HepG2 (cell line): ENCODE measurements around the gene FERMT2. TPM values are rescaled to one million over a fixed set of nuclear protein-coding genes. Genes with fewer than 3 reads are reported as not detected.
A peak's percentile ranks its signal among the peaks of the same experiment; 100 is the strongest.
"Not testable (repeated sequence)": the region's sequence is repeated elsewhere in the genome, so short reads cannot be mapped to it uniquely, and the experiment has no call there.

ENCODE experiments used
- ATAC-seq: fragments of 200-7000 bp; cut with Tn5 transposase; 3 replicates; pipeline ENCODE4 v1.9.1; 2020; ENCODE audit warnings: mild to moderate bottlenecking, moderate library complexity
- BruUV-seq: library from RNA; stranded (reverse); fragments of 400-500 nt; replicated peaks from 2 replicates; lab custom pipeline; 2021; lab: Mats Ljungman, UMichigan
- CTCF ChIA-PET: fragments of 300-600 bp; formaldehyde crosslinking; extraction: SDS; loops from one replicate; lab custom pipeline; 2021; ENCODE audit warnings: low total read pairs, inconsistent platforms, low intra/inter-chr PET ratio; lab: Yijun Ruan, JAX
- POLR2A ChIA-PET: fragments of 350-600 bp; sonication (Branson Sonifier 250); formaldehyde crosslinking; loops from one replicate; lab custom pipeline; 2020; ENCODE audit warnings: antibody characterized with exemption, inconsistent platforms; lab: Yijun Ruan, JAX
- DNase-seq: peaks from one replicate; pipeline ENCODE4 v3.0.0-alpha.2; 2015; ENCODE audit warnings: low spot score
- FAIRE-seq: peaks from 3 replicates; lab custom pipeline; 2011; peaks lifted over from hg19 to GRCh38; lab: Jason Lieb, UNC
- H2AFZ ChIP-seq: one replicate; pipeline ENCODE4 v1.6.1; 2011; ENCODE audit warnings: low read length, inconsistent platforms
- H3K27ac ChIP-seq: fragments of 300-600 bp; 3 replicates; pipeline ENCODE4 v1.8.0; 2011; ENCODE audit warnings: mixed run types, mild to moderate bottlenecking, mixed read lengths, low read length, inconsistent platforms; ENCODE audit not compliant: insufficient read depth; ENCODE audit errors: extremely low read length
- H3K27me3 ChIP-seq, 2 experiments: fragments of 200-600 bp in 1 of 2; 2 replicates in 1 of 2; 3 replicates in 1 of 2; pipeline versions ENCODE4 v1.6.0 to v1.8.0; 2011; ENCODE audit warnings: low read length in 2 of 2, mild to moderate bottlenecking in 2 of 2, moderate library complexity in 2 of 2, inconsistent platforms in 1 of 2; ENCODE audit not compliant: insufficient read depth in 2 of 2, control insufficient read depth in 1 of 2
- H3K36me3 ChIP-seq, 2 experiments: fragments of 200-600 bp in 1 of 2; replicated peaks in 1 of 2; 2 replicates in 1 of 2; 3 replicates in 1 of 2; pipeline versions ENCODE4 v1.5.1 to v1.8.0; 2011; ENCODE audit warnings: low read length in 2 of 2, inconsistent platforms in 1 of 2; ENCODE audit not compliant: insufficient read depth in 2 of 2, control insufficient read depth in 1 of 2
- H3K4me1 ChIP-seq: 2 replicates; pipeline ENCODE4 v1.5.1; 2012; ENCODE audit warnings: low read length, inconsistent platforms; ENCODE audit not compliant: insufficient read depth
- H3K4me2 ChIP-seq: 2 replicates; pipeline ENCODE4 v1.6.0; 2011; ENCODE audit warnings: low read depth, low read length, inconsistent platforms
- H3K4me3 ChIP-seq, 3 experiments: fragments of 200-600 bp in 1 of 3; sonication (generic), shearing (Covaris generic) in 1 of 3; replicated peaks in 1 of 3; 2 replicates each; pipeline ENCODE4 v1.5.1; 2011 to 2016; ENCODE audit warnings: low read length in 3 of 3, inconsistent platforms in 2 of 3, low read depth in 2 of 3, mild to moderate bottlenecking in 2 of 3, control low read depth in 1 of 3, mixed read lengths in 1 of 3; ENCODE audit not compliant: insufficient read depth in 1 of 3
- H3K79me2 ChIP-seq: one replicate; pipeline ENCODE4 v1.6.1; 2011; ENCODE audit warnings: low read length, inconsistent platforms; ENCODE audit not compliant: insufficient read depth
- H3K9ac ChIP-seq: 2 replicates; pipeline ENCODE4 v1.6.0; 2011; ENCODE audit warnings: mild to moderate bottlenecking, low read depth, low read length, inconsistent platforms; ENCODE audit not compliant: insufficient read depth
- H3K9me3 ChIP-seq: 2 replicates; pipeline ENCODE4 v1.5.1; 2012; ENCODE audit warnings: mild to moderate bottlenecking, low read length
- H4K20me1 ChIP-seq: 2 replicates; pipeline ENCODE4 v1.6.0; 2011; ENCODE audit warnings: inconsistent platforms, mild to moderate bottlenecking, low read length, moderate library complexity; ENCODE audit not compliant: insufficient read depth
- AHR ChIP-seq: IDR thresholded peaks from 2 replicates; pipeline ENCODE4 v1.6.1; 2018; ENCODE audit warnings: missing genetic modification reagents, missing compliant biosample characterization
- KDM1A ChIP-seq: IDR thresholded peaks from 2 replicates; pipeline ENCODE4 v1.6.1; 2016; ENCODE audit warnings: missing compliant biosample characterization
- TEAD3 ChIP-seq: optimal IDR thresholded peaks from 2 replicates; pipeline ENCODE3; 2016; ENCODE audit warnings: borderline replicate concordance
- ZNF747 ChIP-seq: sonication (generic); formaldehyde crosslinking; IDR thresholded peaks from 2 replicates; pipeline ENCODE4 v1.8.1; 2023; ENCODE audit warnings: missing genetic modification reagents, mild to moderate bottlenecking, borderline replicate concordance
- ZNF770 ChIP-seq: sonication (generic); formaldehyde crosslinking; IDR thresholded peaks from 2 replicates; pipeline ENCODE4 v1.5.0; 2020; ENCODE audit warnings: mild to moderate bottlenecking, missing genetic modification reagents
- WGBS: methylation state at CpG from one replicate; pipeline ENCODE4 v1.1.6; 2017; ENCODE audit warnings: low lambda C conversion rate; 5-methylcytosine and 5-hydroxymethylcytosine counted together
- in situ Hi-C: cut with HindIII; loops from 2 replicates; pipeline ENCODE4 v1.10.0; 2017; ENCODE audit warnings: low pct_unique_long_range_greater_than_20kb; ENCODE audit not compliant: extremely low pct_ligation_motif_present
- intact Hi-C: fragments of 100-400 bp; cut with micrococcal nuclease; formaldehyde crosslinking; loops from one replicate; pipeline ENCODE4 v1.10.0; 2022; ENCODE audit not compliant: unreplicated experiment
- polyA plus RNA-seq, 8 experiments: library from polyadenylated mRNA; depleted of rRNA in 3 of 8; stranded (reverse) in 7 of 8; unstranded in 1 of 8; fragments of >200 nt; fragmentation: Illumina TruSeq in 4 of 8; extraction: Trizol in 4 of 8; gene quantifications; 2 replicates each; pipeline versions ENCODE4 v1.2.1 to v1.2.3, GENCODE V29; 2011 to 2016; ENCODE audit warnings: low read depth in 4 of 8, missing spikeins in 1 of 8, mixed read lengths in 1 of 8; ENCODE audit not compliant: insufficient read depth in 1 of 8
- total RNA-seq, 5 experiments: library from RNA; depleted of rRNA; stranded (reverse); fragments of >200 nt; fragmentation: Illumina TruSeq; extraction: Trizol; gene quantifications; 2 replicates each; pipeline ENCODE4 v1.2.3, GENCODE V29; 2016; ENCODE audit warnings: low read depth in 1 of 5

FERMT2 gene
- total and polyA plus RNA-seq, 2 of the 13 experiments (the other 11 are each of a cell fraction or from before 2014, with no cell fraction given): 36.2 to 60.4 TPM

DNA sequence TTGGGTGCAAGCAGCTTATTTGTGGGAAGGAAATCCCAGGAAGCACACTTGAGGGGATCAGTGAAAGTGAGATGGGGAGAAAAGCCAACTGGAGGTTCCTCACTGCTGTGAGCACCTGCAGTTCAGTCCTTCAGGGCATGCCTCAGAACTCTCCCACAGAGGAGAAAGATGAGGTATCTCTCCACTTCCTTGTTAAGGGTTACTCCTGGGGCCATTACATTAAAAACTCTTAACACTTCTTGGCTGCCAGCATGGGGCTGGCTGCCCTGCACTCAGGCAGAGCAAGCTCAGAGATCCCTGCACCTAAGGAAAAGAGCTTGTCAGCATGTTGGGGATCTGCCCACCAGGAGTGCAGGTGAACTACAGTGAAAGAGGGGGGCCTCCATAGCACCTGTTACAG is 28.8 kb downstream of the FERMT2 start:
- ChIA-PET POLR2A (interaction anchor here (1.7 kb wide), 1 partner anchor 29 kb away, joined by 6 read pairs; the partner anchor contains the start of gene FERMT2), CTCF (no interaction called here)
- Histone ChIP-seq H3K36me3 (peaks cover 6 to 8% of the 10 kb centered on the region in 2 experiments), H3K79me2 (peaks cover 70% of the 10 kb centered on the region), H3K4me1 (peaks cover 78% of the 10 kb centered on the region), H3K4me3 (no peak overlapping the region), H3K27ac (no peak overlapping the region), H2AFZ (no peak overlapping the region), H3K27me3 (no peaks in the 10 kb centered on the region), H3K4me2 (no peak overlapping the region), H4K20me1 (no peaks in the 10 kb centered on the region; the same call in 1 of the 2 replicates), H3K9me3 (no peaks in the 10 kb centered on the region), H3K9ac (no peak overlapping the region)
- no peak for TF ChIP-seq ZNF747
- no peak for TF ChIP-seq AHR (CRISPR knock-in tag)
- TF ChIP-seq KDM1A: no peak
- no peak for ATAC-seq
- no peak for DNase-seq
- no TSS peak for BruUV-seq
- intact Hi-C loops: no loop called here
- in situ Hi-C loops: no loop called here
- no peak for FAIRE-seq

DNA sequence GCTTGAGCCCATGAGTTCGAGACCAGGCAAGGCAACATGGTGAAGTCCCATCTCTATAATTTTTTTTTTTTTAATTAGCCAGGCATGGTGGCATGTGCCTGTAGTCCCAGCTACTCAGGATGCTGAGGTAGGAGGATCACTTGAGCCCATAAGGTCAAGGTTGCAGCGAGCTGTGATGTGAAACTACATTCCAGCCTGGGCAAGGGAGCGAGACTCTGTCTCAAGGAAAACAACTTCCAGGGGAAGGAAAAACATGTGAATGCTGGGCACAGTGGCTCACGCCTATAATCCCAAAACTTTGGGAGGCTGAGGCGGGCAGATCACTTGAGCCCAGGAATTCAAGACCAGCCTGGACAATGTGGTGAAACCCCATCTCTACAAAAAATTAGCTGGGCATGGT is 30.4 kb downstream of the FERMT2 start:
- FAIRE-seq, H3K4me2 ChIP-seq, H3K9me3 ChIP-seq, H3K9ac ChIP-seq, H2AFZ ChIP-seq, H4K20me1 ChIP-seq, intact Hi-C loops, CTCF ChIA-PET, H3K27ac ChIP-seq, ATAC-seq, H3K4me3 ChIP-seq, DNase-seq, BruUV-seq, H3K27me3 ChIP-seq, in situ Hi-C loops: not testable (repeated sequence)
- 99% methylated on average over 5 of the region's 5 CpGs for WGBS
- TF ChIP-seq ZNF770 (CRISPR knock-in tag): peak; percentile 69; the same call in 1 of the 2 replicates
- peak; percentile 44 for TF ChIP-seq TEAD3 (CRISPR knock-in tag)
- Histone ChIP-seq H3K79me2 (peaks cover 59% of the 10 kb centered on the region), H3K4me1 (peaks cover 61% of the 10 kb centered on the region), H3K36me3 (peaks cover 9 to 17% of the 10 kb centered on the region in 2 experiments)
- POLR2A ChIA-PET: interaction anchor here (2.1 kb wide), 1 partner anchor 31 kb away, joined by 6 read pairs; the partner anchor contains the start of gene FERMT2
